ENCODE results near the gene ATP8B2.
"Not testable (repeated sequence)": the region's sequence is repeated elsewhere in the genome, so short reads cannot be mapped to it uniquely, and the experiment has no call there.

ATP8B2 gene

DNA sequence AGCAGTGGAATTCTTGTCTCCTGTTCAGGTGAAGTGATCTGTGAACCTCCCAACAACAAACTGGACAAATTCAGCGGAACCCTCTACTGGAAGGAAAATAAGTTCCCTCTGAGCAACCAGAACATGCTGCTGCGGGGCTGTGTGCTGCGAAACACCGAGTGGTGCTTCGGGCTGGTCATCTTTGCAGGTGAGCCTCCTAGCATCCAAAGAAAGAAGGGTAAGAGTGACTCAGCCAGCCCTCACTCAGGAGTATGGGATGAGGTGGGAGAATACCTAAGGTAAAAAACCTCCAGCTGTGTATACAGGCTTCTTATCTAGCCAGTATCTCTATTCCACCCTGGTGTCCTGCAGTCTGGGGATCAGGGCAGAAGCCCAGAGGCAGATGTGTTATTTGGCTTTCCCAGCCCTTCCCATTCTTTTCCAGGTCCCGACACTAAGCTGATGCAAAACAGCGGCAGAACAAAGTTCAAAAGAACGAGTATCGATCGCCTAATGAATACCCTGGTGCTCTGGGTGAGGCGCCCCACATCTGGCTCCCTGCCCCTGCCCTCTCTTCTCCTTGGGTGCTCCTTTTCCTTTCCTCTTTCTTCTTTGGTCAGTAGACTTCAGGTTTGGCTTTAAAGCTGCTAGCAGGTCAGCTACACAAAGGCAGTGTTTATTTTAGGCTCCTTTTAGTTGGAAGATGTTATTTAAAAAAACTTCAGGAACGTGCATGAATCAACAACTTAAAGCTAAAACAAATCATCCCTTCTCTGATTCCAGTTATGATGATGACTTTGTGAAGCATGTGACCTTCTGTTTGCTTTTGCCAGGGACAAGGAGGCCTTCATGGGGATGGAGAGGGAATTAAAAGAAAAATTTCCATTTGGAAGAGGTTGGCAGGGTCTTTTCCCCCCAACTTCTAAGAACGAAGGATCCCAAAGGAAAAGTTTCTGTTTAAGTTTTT is 9.0 kb downstream of the ATP8B2 start:
- no peak overlapping the region for H3K4me2 ChIP-seq
- no peaks in the 10 kb centered on the region for H3K79me2 ChIP-seq (ENCODE audit: insufficient read depth, low read depth)
- H3K9ac ChIP-seq, result no peak overlapping the region
- H3K4me1 ChIP-seq (ENCODE audit: low read depth, poor library complexity, severe bottlenecking), result peaks cover 8% of the 10 kb centered on the region
- TF ChIP-seq, protein P1, sequence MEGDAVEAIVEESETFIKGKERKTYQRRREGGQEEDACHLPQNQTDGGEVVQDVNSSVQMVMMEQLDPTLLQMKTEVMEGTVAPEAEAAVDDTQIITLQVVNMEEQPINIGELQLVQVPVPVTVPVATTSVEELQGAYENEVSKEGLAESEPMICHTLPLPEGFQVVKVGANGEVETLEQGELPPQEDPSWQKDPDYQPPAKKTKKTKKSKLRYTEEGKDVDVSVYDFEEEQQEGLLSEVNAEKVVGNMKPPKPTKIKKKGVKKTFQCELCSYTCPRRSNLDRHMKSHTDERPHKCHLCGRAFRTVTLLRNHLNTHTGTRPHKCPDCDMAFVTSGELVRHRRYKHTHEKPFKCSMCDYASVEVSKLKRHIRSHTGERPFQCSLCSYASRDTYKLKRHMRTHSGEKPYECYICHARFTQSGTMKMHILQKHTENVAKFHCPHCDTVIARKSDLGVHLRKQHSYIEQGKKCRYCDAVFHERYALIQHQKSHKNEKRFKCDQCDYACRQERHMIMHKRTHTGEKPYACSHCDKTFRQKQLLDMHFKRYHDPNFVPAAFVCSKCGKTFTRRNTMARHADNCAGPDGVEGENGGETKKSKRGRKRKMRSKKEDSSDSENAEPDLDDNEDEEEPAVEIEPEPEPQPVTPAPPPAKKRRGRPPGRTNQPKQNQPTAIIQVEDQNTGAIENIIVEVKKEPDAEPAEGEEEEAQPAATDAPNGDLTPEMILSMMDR (conservative IDR thresholded peaks at IDR 0.05; ENCODE audit: low read depth, low read length), result no peak
- H3K4me3 ChIP-seq (IDR thresholded peaks at IDR 0.05; ENCODE audit: insufficient read depth, low read depth, low read length), result no peak overlapping the region
- H3K27me3 ChIP-seq (ENCODE audit: insufficient read depth, low read depth), result no peaks in the 10 kb centered on the region
- no peak overlapping the region for H2AFZ ChIP-seq (ENCODE audit: low read depth)
- no peaks in the 10 kb centered on the region for H4K20me1 ChIP-seq (ENCODE audit: insufficient read depth)
- H3K27ac ChIP-seq, result no peak overlapping the region
- peaks cover 12% of the 10 kb centered on the region; the same call in 1 of the 2 replicates for H3K36me3 ChIP-seq (ENCODE audit: insufficient read depth)

DNA sequence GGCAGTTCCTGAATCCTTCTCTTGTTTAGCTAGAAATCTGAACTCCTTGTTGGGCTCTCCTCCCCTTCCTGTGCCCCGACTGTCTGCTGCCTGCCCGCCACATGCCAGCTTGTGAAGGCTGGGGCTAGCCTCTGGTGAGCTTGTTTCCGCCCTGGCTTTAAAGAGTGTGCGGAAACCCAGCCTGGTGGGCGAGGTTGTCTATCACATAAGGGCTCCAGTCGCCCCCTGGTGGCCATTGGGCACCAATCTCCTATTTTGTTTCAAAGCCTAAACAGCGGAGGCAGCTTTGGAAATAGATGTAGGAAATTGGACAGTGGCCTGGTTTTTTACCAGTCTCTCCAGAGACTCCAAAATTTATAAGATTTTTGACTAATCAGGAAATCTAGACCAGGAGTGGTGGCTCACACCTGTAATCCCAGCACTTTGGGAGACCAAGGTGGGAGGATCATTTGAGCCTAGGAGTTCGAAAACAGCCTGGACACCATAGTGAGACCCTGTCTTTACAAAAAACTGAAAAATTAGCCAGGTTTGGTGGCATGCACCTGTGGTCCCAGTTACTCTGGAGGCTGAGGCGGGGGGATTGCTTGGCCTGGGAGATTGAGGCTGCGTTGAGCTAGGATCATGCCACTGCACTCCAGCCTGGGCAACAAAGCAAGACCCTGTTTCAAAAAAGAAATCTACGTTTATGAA is 9.8 kb downstream of the ATP8B2 start:
- TF ChIP-seq, protein P1 (conservative IDR thresholded peaks at IDR 0.05; ENCODE audit: low read depth, low read length), result peak; percentile 100
- H3K79me2 ChIP-seq (ENCODE audit: insufficient read depth, low read depth), result no peaks in the 10 kb centered on the region
- no peaks in the 10 kb centered on the region for H3K27me3 ChIP-seq (ENCODE audit: insufficient read depth, low read depth)
- H4K20me1 ChIP-seq (ENCODE audit: insufficient read depth), result no peaks in the 10 kb centered on the region
- H3K36me3 ChIP-seq (ENCODE audit: insufficient read depth), result peaks cover 12% of the 10 kb centered on the region; the same call in 1 of the 2 replicates
- H3K4me2 ChIP-seq, result no peak overlapping the region
- H3K27ac ChIP-seq, result no peak overlapping the region
- H2AFZ ChIP-seq (ENCODE audit: low read depth), result no peak overlapping the region
- H3K9ac ChIP-seq, result no peak overlapping the region
- H3K4me3 ChIP-seq (IDR thresholded peaks at IDR 0.05; ENCODE audit: insufficient read depth, low read depth, low read length), result no peak overlapping the region
- H3K4me1 ChIP-seq (ENCODE audit: low read depth, poor library complexity, severe bottlenecking), result no peaks in the 10 kb centered on the region

DNA sequence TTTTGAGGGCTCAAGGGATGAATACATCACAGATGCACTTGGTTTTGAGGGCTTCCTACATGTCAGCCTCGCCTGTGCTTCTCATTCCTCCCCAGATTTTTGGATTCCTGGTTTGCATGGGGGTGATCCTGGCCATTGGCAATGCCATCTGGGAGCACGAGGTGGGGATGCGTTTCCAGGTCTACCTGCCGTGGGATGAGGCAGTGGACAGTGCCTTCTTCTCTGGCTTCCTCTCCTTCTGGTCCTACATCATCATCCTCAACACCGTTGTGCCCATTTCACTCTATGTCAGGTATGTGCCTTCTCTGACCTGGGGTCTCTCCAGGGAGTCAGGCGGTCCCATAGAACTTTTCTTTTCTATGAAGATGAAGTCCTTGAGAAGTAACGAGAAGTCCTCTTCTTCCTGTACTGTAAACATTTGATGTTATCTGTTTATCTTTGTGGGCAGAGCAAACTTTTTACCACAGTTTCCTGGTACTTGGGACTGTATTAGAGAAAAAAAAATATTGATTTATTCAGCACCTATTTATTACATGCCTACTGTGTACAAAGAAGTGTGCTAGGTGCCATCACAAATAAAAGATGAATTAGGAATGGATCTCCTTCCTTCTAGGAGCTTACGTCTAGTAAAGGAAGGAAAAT is 12.0 kb downstream of the ATP8B2 start:
- Histone ChIP-seq H3K4me3 (IDR thresholded peaks at IDR 0.05; ENCODE audit: insufficient read depth, low read depth, low read length) (no peak overlapping the region), H3K4me1 (ENCODE audit: low read depth, poor library complexity, severe bottlenecking) (no peaks in the 10 kb centered on the region), H4K20me1 (ENCODE audit: insufficient read depth) (no peaks in the 10 kb centered on the region), H3K9ac (no peak overlapping the region), H2AFZ (ENCODE audit: low read depth) (no peak overlapping the region), H3K4me2 (no peak overlapping the region), H3K36me3 (ENCODE audit: insufficient read depth) (peaks cover 8% of the 10 kb centered on the region; the same call in 1 of the 2 replicates), H3K79me2 (ENCODE audit: insufficient read depth, low read depth) (no peaks in the 10 kb centered on the region), H3K27ac (no peak overlapping the region), H3K27me3 (ENCODE audit: insufficient read depth, low read depth) (no peaks in the 10 kb centered on the region)
- TF ChIP-seq, protein P1 (conservative IDR thresholded peaks at IDR 0.05; ENCODE audit: low read depth, low read length), result no peak

DNA sequence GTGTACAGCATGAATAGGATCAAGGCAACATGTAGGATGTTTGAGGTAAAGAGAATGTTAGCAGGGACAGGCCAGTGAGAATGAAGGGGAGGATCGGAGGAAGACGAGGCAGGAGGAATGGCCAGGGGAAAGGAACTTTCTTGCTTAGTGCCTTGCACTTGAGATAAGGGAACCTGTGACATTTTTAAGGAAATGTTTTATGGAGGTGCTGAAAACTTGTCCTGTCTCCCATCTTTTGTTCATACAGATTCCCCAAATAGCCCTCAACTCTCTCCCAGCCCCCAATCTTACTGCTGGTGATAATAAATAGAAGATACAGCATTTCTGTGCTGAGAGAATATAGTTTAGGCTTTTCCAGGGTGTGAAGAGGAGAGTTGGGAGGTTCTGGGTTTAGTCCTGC is 13.6 kb downstream of the ATP8B2 start:
- Histone ChIP-seq H3K79me2 (ENCODE audit: insufficient read depth, low read depth) (no peaks in the 10 kb centered on the region), H4K20me1 (ENCODE audit: insufficient read depth) (no peaks in the 10 kb centered on the region), H3K4me2 (no peak overlapping the region), H3K27me3 (ENCODE audit: insufficient read depth, low read depth) (no peaks in the 10 kb centered on the region), H2AFZ (ENCODE audit: low read depth) (no peak overlapping the region), H3K27ac (no peak overlapping the region), H3K36me3 (ENCODE audit: insufficient read depth) (peaks cover 10% of the 10 kb centered on the region; the same call in 1 of the 2 replicates), H3K4me1 (ENCODE audit: low read depth, poor library complexity, severe bottlenecking) (no peaks in the 10 kb centered on the region), H3K4me3 (IDR thresholded peaks at IDR 0.05; ENCODE audit: insufficient read depth, low read depth, low read length) (no peak overlapping the region), H3K9ac (no peak overlapping the region)
- TF ChIP-seq, protein P1 (conservative IDR thresholded peaks at IDR 0.05; ENCODE audit: low read depth, low read length), result no peak

DNA sequence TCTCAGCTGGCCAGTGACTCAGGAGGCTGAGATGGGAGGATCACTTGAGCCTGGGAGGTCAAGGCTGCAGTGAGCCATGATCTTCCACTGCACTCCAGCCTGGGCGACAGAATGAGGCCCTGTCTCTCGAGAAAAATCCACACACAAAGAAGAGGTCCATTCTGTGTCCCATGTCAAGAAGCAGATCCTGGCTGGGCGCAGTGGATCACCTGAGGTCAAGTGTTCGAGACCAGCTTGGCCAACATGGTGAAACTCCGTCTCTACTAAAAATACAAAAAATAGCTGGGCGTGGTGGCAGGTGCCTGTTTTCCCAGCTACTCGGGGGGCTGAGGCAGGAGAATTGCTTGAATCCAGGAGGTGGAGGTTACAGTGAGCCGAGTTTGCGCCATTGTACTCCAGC is 16.0 kb downstream of the ATP8B2 start:
- H3K27ac ChIP-seq; H3K4me1 ChIP-seq (ENCODE audit: low read depth, poor library complexity, severe bottlenecking); H3K27me3 ChIP-seq (ENCODE audit: insufficient read depth, low read depth); H2AFZ ChIP-seq (ENCODE audit: low read depth); H3K4me2 ChIP-seq; H3K79me2 ChIP-seq (ENCODE audit: insufficient read depth, low read depth); H4K20me1 ChIP-seq (ENCODE audit: insufficient read depth); H3K4me3 ChIP-seq (IDR thresholded peaks at IDR 0.05; ENCODE audit: insufficient read depth, low read depth, low read length); H3K9ac ChIP-seq: not testable (repeated sequence)
- H3K36me3 ChIP-seq (ENCODE audit: insufficient read depth), result peaks cover 17% of the 10 kb centered on the region; the same call in 1 of the 2 replicates
